SJSA1 (cell line): ENCODE data around the gene PTPRM. TPM values are rescaled to one million over a fixed set of nuclear protein-coding genes. Genes with fewer than 3 reads are reported as not detected.

Experiments
- DNase-seq, 2 experiments: peaks; one replicate each; pipeline ENCODE4 v3.0.0-alpha.2; 2015 to 2020; ENCODE audit warnings: low spot score in 2 of 2, low read depth in 1 of 2
- H3K27ac ChIP-seq: fragments of 250-450 bp; sonication (Bioruptor Pico); 2 replicates; pipeline ENCODE4 v1.5.1; 2020; ENCODE audit warnings: mild to moderate bottlenecking, moderate library complexity
- H3K27me3 ChIP-seq: fragments of 250-450 bp; sonication (Bioruptor Pico); replicated peaks from 2 replicates; pipeline ENCODE4 v1.5.1; 2020; ENCODE audit warnings: mild to moderate bottlenecking, moderate library complexity
- H3K36me3 ChIP-seq: fragments of 250-450 bp; sonication (Bioruptor Pico); 2 replicates; pipeline ENCODE4 v1.5.1; 2020; ENCODE audit warnings: mild to moderate bottlenecking
- H3K4me1 ChIP-seq: fragments of 250-450 bp; sonication (Bioruptor Pico); replicated peaks from 2 replicates; pipeline ENCODE4 v1.6.1; 2021; ENCODE audit warnings: mild to moderate bottlenecking
- H3K4me3 ChIP-seq: fragments of 250-450 bp; sonication (Bioruptor Pico); 2 replicates; pipeline ENCODE4 v1.5.1; 2020; ENCODE audit warnings: mild to moderate bottlenecking
- H3K9me3 ChIP-seq: fragments of 250-450 bp; sonication (Bioruptor Pico); replicated peaks from 2 replicates; pipeline ENCODE4 v1.5.1; 2020; ENCODE audit warnings: mild to moderate bottlenecking
- total RNA-seq: library from RNA; depleted of rRNA; stranded (reverse); fragments of >200 nt; shearing (Covaris generic); gene quantifications from 2 replicates; pipeline ENCODE4 v1.2.3, GENCODE V29; 2014

Gene PTPRM
- total RNA-seq, 1 experiment from 2014 or later, result 68.3 TPM

DNA sequence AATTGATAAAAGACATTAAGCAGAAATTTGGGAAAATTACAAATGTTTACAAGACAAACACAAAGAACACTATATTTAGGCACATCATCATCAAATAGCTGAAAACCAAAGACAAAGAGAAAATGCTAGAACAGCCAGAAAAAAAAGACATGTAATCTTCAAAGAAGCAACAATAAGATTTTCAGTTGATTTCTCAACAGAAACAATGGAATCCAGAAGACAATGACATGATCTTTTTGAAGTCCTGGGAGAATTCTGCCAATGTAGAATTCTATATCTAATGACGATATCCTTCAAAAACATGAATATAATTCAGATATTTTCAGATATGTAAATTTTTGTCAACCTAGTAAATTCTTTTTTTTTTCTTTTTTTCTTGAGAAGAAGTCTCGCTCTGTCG is 179.0 kb downstream of the PTPRM start:
- Histone ChIP-seq H3K9me3 (peaks cover 7% of the 10 kb centered on the region; the same call in 1 of the 2 replicates), H3K27ac (no peak overlapping the region), H3K4me1 (no peaks in the 10 kb centered on the region; the same call in 1 of the 2 replicates), H3K36me3 (no peaks in the 10 kb centered on the region), H3K4me3 (no peak overlapping the region), H3K27me3 (no peaks in the 10 kb centered on the region)
- no peak for DNase-seq

DNA sequence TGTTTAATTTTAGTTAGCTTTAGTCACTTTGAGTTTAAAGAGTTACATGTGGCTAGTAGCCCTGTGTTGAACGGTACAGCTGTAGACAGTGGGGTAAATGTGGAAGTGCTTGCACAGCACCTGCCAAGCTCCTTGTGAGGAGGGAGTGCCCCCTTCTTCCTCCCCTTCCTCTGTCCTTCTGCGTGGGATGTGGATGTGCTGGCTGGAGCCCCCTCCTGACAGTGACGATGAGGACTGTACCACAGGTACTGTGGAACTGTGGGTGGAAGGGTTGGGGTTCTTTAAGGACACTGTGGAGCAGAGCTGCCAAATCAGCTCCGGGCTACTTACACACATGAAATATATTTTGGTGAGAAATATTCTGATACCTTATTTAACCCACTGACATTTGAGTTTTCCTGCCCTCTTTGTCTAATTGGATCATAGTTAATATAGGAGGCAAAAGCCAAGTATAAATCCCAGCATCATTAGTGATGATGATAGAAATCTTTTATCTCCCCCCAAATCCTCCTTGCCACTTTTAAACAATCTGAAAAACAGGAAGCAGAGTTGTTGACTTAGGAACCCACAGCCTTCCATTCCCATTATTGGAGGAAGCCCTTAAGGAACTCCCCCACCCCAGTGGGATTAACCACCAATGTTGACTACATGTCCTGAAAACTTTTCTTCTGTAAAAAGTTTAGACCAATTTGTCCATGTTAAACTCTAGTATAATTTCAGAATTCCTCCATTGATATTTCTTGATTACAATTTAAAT is 181.3 kb downstream of the PTPRM start:
- Histone ChIP-seq H3K27me3 (no peaks in the 10 kb centered on the region), H3K27ac (no peak overlapping the region), H3K36me3 (no peaks in the 10 kb centered on the region), H3K9me3 (peaks cover 7% of the 10 kb centered on the region; the same call in 1 of the 2 replicates), H3K4me3 (no peak overlapping the region), H3K4me1 (no peaks in the 10 kb centered on the region; the same call in 1 of the 2 replicates)
- DNase-seq, result no peak

DNA sequence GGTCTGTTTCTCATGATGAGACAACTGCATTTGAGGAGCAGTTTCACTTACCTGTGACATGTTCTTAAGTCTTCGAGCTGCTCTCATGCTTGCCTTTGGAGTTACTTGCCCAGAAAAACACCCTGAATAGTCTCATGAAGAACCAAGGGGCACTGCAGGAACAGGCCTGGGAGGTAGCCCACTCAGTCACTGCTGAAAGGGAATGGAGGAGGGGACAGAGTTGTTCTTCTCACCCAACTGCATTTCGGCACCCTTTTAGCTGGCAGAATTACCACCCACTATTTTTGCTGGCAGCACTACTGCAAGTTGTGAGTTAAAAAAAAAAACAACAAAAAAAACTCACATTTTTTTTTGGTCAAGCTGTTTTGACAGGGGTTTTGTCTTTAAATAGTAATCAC is 181.9 kb downstream of the PTPRM start:
- DNase-seq, result no peak
- Histone ChIP-seq H3K9me3 (peaks cover 7% of the 10 kb centered on the region; the same call in 1 of the 2 replicates), H3K27ac (no peak overlapping the region), H3K4me3 (no peak overlapping the region), H3K36me3 (no peaks in the 10 kb centered on the region), H3K27me3 (no peaks in the 10 kb centered on the region), H3K4me1 (no peaks in the 10 kb centered on the region; the same call in 1 of the 2 replicates)

DNA sequence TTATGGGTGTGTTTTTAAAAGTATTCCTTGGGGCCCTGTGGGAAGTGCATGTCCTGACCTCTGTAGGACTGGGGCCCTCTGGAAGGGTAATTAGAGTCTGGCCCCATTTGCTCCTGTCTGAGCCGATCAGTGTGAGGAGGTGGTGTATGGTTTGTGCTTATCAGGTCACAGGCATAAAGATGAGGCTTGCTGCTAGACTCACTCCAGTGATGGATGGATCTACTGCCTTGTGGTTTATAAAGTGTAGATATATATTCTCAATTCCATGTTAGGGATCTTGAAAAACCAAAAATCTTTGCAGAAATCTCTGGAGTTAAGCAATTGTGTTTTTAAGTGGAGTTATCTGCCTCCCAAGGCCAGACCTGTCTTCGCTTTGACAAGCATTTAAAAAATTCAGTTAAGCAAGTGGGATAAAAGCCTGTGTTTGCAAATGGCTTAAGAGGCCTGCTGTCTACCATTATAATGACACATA is 182.4 kb downstream of the PTPRM start:
- Histone ChIP-seq H3K4me1 (no peaks in the 10 kb centered on the region; the same call in 1 of the 2 replicates), H3K27me3 (no peaks in the 10 kb centered on the region), H3K4me3 (no peak overlapping the region), H3K9me3 (peaks cover 7% of the 10 kb centered on the region; the same call in 1 of the 2 replicates), H3K27ac (no peak overlapping the region), H3K36me3 (no peaks in the 10 kb centered on the region)
- DNase-seq, result no peak

DNA sequence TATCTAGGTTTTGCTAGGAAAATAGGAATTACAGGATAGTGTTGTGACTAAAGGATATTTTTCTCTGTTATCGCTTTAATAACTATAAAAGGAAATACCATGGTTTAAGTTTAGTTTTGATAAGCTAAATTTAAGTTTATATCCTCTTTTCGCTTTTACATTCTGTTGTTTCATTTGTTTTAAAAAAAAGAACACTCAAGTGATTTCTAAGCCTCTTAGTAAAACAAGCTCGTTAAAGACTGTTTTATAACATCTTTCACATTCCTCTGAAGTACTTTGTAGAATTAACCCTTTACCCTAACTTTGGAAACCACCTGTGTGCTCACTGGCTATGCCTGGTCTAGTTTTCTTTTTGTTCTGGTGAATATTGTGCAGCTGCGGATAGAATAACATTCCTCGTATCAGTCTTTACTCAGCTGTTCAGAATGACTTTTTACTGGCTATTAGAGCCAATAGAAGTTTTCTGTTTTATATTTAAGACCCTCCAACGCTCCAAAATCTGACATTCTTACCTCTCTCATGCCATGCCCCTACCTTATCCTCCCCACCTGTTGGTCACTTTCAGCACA is 183.1 kb downstream of the PTPRM start:
- DNase-seq, result no peak
- H3K27me3 ChIP-seq, result no peaks in the 10 kb centered on the region
- H3K27ac ChIP-seq, result no peak overlapping the region
- H3K4me3 ChIP-seq, result no peak overlapping the region
- no peaks in the 10 kb centered on the region; the same call in 1 of the 2 replicates for H3K4me1 ChIP-seq
- H3K36me3 ChIP-seq, result no peaks in the 10 kb centered on the region
- peaks cover 4% of the 10 kb centered on the region; the same call in 1 of the 2 replicates for H3K9me3 ChIP-seq

DNA sequence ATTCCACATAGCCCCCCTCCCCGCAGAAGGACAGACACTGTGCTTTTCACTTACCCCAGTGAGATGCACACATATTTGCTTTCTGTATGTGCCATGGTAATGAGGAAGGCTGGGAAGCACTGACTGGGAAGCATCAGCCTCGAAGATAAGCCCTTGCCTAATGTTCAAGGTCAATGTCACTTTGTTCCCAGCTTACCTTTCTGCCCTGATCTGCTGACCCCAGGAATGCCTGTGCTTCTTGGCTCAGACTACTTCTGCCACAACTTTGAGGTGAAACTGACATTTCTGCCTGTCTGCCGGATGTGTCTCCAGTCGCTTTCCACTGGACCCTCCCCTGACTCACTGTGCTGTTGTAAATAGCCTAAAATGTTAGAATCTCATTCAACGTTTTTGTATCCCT is 183.8 kb downstream of the PTPRM start:
- no peaks in the 10 kb centered on the region for H3K27me3 ChIP-seq
- no peaks in the 10 kb centered on the region; the same call in 1 of the 2 replicates for H3K9me3 ChIP-seq
- H3K4me1 ChIP-seq, result no peaks in the 10 kb centered on the region; the same call in 1 of the 2 replicates
- H3K4me3 ChIP-seq, result no peak overlapping the region
- DNase-seq, result no peak
- no peaks in the 10 kb centered on the region for H3K36me3 ChIP-seq
- no peak overlapping the region for H3K27ac ChIP-seq

DNA sequence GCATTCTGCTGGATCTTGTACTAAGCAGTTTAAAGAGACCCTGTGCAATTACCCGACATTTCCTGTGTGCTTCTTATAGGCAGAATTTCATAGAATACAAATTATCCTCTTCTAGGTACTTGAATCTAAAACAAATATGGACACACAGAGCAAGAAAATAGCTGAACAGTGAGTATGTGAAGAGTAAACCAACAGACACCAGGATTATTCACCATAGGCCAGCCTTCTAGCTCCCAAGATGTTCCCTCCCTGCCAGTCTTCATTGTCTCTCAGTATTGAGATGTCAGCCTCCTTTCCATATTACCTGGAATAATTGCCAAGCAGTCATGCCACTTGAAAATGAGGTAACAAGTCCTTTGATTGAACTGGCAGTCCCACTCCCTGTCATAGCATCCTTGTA is 187.1 kb downstream of the PTPRM start:
- no peak for DNase-seq
- H3K4me3 ChIP-seq, result no peak overlapping the region
- no peaks in the 10 kb centered on the region for H3K9me3 ChIP-seq
- no peak overlapping the region for H3K27ac ChIP-seq
- H3K27me3 ChIP-seq, result no peaks in the 10 kb centered on the region
- no peaks in the 10 kb centered on the region for H3K4me1 ChIP-seq
- H3K36me3 ChIP-seq, result no peaks in the 10 kb centered on the region

DNA sequence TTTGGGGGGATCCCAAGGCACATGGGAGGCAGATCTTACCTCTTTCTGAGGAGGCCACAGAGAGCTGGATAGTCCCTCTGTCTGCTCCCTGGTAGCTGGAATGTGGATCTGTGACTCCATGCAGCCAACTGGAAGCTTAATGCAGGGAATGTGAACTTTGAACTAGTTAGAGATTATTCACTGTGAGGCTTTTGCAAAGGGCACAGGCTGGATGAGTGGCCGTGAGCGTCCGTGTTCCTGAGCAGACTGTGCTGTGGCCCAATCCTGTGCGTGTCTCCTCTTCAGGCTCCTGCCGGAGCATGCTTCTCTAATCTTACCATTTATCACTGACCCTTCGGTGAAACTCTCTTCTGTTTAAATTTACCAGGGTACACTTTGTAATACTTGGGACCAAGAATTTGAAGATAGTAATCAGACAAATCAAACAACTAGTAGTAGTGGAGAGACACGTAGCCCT is 187.6 kb downstream of the PTPRM start:
- Histone ChIP-seq H3K4me3 (no peak overlapping the region), H3K27ac (no peak overlapping the region), H3K9me3 (no peaks in the 10 kb centered on the region), H3K36me3 (no peaks in the 10 kb centered on the region), H3K27me3 (no peaks in the 10 kb centered on the region), H3K4me1 (no peaks in the 10 kb centered on the region)
- no peak for DNase-seq

DNA sequence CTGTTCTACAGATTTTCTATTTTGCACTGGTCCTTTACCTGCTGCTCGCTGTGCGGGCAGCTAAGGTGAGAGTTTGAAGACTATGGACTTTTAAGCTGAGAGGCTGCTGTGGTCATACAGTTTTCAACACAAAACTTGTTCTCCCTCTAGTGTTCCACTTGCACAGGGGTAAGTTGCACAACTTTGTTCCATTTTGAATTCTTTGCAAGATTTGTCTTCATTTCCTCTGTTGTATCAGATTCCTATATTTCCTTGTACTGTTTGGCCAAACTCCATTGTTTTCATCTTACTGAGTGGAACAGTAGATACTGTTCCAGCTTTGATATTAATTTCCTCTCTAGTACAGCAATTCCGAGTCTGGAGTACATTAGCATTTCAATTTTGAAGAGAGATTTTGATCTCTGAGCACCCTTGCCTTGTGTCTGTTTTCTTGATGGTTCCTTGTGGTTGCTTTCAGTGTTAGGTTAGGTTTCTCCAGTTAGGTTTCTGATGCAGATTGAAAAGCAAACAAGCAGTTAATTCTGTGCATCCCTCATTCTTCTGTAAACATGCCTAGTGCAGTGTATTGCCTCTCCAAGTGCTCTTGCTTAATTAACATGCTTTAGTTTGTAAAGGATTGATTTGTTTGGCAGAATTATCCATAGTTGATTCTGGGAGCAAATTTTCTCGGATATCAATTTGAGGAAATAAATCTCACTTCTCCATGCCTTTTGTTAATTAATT is 188.8 kb downstream of the PTPRM start:
- no peaks in the 10 kb centered on the region for H3K9me3 ChIP-seq
- no peaks in the 10 kb centered on the region for H3K4me1 ChIP-seq
- no peak for DNase-seq
- H3K36me3 ChIP-seq, result no peaks in the 10 kb centered on the region
- no peak overlapping the region for H3K27ac ChIP-seq
- no peak overlapping the region for H3K4me3 ChIP-seq
- no peaks in the 10 kb centered on the region for H3K27me3 ChIP-seq

DNA sequence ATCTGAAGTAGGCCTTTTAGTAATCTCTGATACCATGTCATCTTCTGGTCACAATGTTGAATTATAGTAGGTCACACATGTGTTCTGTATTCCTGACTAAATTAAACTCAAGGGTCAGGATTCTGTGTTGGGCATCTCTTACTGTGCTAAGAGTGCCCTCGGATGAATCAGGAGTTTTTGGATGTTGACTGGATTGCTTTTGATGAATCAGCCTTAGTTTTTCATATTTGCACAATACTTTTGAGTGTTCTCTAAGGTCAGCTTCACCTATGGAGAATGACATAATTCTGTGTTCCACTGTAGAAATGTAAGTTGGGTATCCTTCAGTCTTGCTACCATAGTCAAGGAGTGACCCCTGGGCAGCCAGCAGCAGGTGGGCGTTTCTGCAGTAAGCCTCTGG is 190.1 kb downstream of the PTPRM start:
- no peaks in the 10 kb centered on the region for H3K9me3 ChIP-seq
- H3K27me3 ChIP-seq, result no peaks in the 10 kb centered on the region
- no peak overlapping the region for H3K27ac ChIP-seq
- H3K36me3 ChIP-seq, result no peaks in the 10 kb centered on the region
- no peak for DNase-seq
- no peaks in the 10 kb centered on the region for H3K4me1 ChIP-seq
- no peak overlapping the region for H3K4me3 ChIP-seq

DNA sequence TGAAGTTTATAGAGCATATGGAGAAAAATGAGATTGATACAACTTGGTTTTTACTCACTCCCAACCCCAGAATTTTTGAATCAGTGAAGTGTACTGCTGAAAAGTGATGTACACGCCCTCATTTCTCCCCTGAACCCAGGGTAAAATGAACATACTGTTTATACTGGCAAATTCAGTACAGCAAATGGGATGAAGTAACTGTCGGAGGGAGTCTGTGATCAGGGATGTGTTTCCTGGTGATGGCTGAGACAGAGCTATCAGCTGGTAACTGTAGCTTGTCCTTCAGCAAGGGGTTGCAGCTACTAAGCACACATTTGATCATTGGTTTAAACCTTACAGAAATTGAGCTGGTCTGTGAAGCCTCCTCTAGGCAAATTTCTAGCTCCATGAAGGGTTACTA is 191.6 kb downstream of the PTPRM start:
- no peak for DNase-seq
- no peaks in the 10 kb centered on the region for H3K27me3 ChIP-seq
- H3K4me3 ChIP-seq, result no peak overlapping the region
- H3K27ac ChIP-seq, result no peak overlapping the region
- no peaks in the 10 kb centered on the region for H3K36me3 ChIP-seq
- no peaks in the 10 kb centered on the region for H3K4me1 ChIP-seq
- H3K9me3 ChIP-seq, result no peaks in the 10 kb centered on the region

DNA sequence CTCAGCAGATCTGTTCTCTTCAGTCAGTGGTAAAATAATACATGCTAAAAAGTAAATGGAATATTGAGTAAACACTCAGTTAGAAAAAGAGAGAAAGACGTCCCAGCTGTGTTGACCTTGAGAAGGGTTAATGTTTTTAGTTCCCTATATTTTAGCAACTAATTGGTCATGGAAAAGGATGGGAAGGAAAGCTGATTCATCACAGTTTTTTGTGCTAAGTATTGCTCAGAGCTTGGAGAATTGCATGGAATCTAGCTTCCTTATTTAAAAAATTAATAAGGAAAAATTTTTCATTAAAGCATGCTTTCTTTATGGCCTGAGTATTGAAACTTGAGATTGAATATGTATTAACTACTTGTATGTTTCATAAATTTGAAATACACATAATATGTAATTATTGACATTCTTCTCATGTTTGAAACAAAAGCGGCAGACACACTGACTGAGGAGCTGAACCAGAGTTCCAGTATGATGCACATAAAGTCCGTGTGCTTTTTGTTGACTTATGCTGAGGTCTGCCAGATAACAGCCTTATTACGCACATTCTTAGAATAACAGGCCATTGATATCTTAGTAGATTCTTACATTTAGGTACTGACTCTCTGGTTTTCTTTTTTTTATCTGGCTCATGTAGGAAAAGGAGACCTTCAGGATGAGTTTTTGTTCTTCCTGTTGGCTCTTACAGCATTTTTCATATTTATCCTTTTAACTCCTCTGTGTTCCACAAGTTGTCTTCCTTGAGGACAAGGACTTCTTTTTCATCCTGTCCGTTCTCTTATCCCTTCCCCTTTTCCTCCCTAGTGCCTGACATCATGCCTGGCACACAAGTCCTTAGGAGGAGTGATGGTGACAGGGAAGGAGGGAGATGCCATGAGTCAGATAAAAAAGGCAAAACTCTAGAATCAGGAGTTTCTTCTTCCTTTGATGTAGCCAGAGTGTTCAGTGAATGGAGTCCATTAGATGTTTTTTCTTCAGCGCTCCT is 194.1 kb downstream of the PTPRM start:
- Histone ChIP-seq H3K9me3 (no peaks in the 10 kb centered on the region), H3K4me3 (no peak overlapping the region), H3K27me3 (no peaks in the 10 kb centered on the region), H3K4me1 (no peaks in the 10 kb centered on the region), H3K36me3 (no peaks in the 10 kb centered on the region), H3K27ac (no peak overlapping the region)
- no peak for DNase-seq

DNA sequence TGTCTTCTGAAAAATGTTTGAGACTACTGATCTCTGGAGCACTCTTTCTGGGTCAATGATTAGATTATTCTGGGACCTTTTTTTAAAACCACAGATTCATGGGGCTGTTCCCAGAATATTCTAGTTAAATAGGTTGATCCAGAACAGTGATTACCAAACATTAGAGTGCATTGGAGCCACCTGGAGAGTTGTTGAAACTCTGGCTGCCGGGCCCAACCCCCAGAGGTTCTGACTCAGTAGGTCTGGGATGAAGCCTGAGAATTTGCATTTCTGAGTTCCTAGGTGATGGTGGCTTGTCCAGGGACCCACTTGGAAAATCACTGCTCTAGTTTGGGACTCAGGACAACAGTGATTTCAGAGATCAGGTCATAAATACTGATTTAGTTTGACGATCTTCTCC is 197.3 kb downstream of the PTPRM start:
- Histone ChIP-seq H3K4me3 (no peak overlapping the region), H3K36me3 (no peaks in the 10 kb centered on the region), H3K27me3 (no peaks in the 10 kb centered on the region), H3K9me3 (no peaks in the 10 kb centered on the region), H3K27ac (no peak overlapping the region), H3K4me1 (no peaks in the 10 kb centered on the region)
- DNase-seq, result no peak
